OCI-LY3 (cell line): ENCODE data around the gene HDHD2.

Experiments
- H2AFZ ChIP-seq: fragments of 200-600, 300-600 bp; shearing (Covaris generic); 2 replicates; pipeline ENCODE4 v1.6.0; 2014; ENCODE audit warnings: antibody characterized with exemption, low read depth, low read length
- H3K27ac ChIP-seq: fragments of 200-600, 300-600 bp; sonication (generic); 2 replicates; pipeline ENCODE4 v1.5.1; 2014; ENCODE audit warnings: mild to moderate bottlenecking, low read length, moderate library complexity, mixed read lengths
- H3K27me3 ChIP-seq: fragments of 200-600, 300-600 bp; sonication (generic); 2 replicates; pipeline ENCODE4 v1.6.1; 2014; ENCODE audit warnings: low read depth, low read length, mixed read lengths
- H3K36me3 ChIP-seq: fragments of 200-600, 300-600 bp; sonication (generic); replicated peaks from 2 replicates; pipeline ENCODE3; 2014; ENCODE audit warnings: low read depth, low read length, mixed read lengths
- H3K4me1 ChIP-seq: fragments of 300-600, 200-600 bp; sonication (generic); 2 replicates; pipeline ENCODE4 v1.6.1; 2014; ENCODE audit warnings: low read length, mixed read lengths
- H3K4me2 ChIP-seq: fragments of 200-600, 300-600 bp; sonication (generic); 2 replicates; pipeline ENCODE4 v1.6.1; 2014; ENCODE audit warnings: low read length, mixed read lengths
- H3K4me3 ChIP-seq: fragments of 300-600, 200-600 bp; sonication (generic); 2 replicates; pipeline ENCODE4 v1.5.1; 2014; ENCODE audit warnings: antibody characterized with exemption, mild to moderate bottlenecking, low read length, moderate library complexity
- H3K79me2 ChIP-seq: fragments of 300-600, 200-600 bp; shearing (Covaris generic); 2 replicates; pipeline ENCODE4 v1.6.1; 2014; ENCODE audit warnings: mild to moderate bottlenecking, low read length, mixed read lengths
- H3K9ac ChIP-seq: fragments of 300-600, 200-600 bp; shearing (Covaris generic); 2 replicates; pipeline ENCODE4 v1.6.0; 2014; ENCODE audit warnings: mild to moderate bottlenecking, low read length, moderate library complexity
- H3K9me3 ChIP-seq: fragments of 200-600, 300-600 bp; shearing (Covaris generic); 2 replicates; pipeline ENCODE4 v1.6.1; 2014; ENCODE audit warnings: low read length, mixed read lengths; ENCODE audit not compliant: insufficient read depth
- H4K20me1 ChIP-seq: fragments of 200-600, 300-600 bp; sonication (generic); 2 replicates; pipeline ENCODE4 v1.6.1; 2016; ENCODE audit warnings: low read length, mixed read lengths; ENCODE audit not compliant: insufficient read depth
- EZH2phosphoT487 ChIP-seq: fragments of 200-600 bp; shearing (Covaris generic); IDR thresholded peaks from 2 replicates; pipeline ENCODE4 v1.6.1; 2018; ENCODE audit warnings: antibody characterized with exemption, mixed run types, low read depth
- TF ChIP-seq, protein P1 (sequence below): fragments of 200-600, 300-600 bp; sonication (generic); IDR thresholded peaks from 2 replicates; pipeline ENCODE4 v1.5.1; 2014; ENCODE audit warnings: antibody characterized with exemption, low read length, low read depth

Gene HDHD2

DNA sequence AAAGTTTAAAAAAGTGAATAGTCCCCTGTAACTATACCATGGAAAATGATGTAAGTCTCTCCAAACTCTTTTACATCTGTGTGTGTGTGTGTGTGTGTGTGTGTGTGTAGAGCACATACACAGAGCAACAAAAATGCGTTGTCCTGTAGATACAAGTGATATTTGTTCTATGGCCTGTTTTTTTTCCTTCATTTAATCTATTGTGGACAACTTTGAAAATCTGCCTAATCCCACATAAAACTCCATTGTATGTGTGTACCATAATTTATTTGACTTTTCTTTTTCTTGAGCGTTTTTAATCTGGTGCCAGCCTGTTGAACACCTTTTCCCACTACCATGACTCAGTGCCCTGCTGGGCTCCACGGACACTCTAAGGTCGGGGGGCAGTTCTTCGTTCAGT lies 62.6 kb downstream of the HDHD2 start:
- H3K27me3 ChIP-seq, result no peaks in the 10 kb centered on the region
- H3K4me1 ChIP-seq, result no peaks in the 10 kb centered on the region
- H3K36me3 ChIP-seq, result no peaks in the 10 kb centered on the region
- H4K20me1 ChIP-seq, result no peaks in the 10 kb centered on the region
- H3K9me3 ChIP-seq, result no peaks in the 10 kb centered on the region
- no peak overlapping the region for H3K27ac ChIP-seq
- TF ChIP-seq, protein P1, sequence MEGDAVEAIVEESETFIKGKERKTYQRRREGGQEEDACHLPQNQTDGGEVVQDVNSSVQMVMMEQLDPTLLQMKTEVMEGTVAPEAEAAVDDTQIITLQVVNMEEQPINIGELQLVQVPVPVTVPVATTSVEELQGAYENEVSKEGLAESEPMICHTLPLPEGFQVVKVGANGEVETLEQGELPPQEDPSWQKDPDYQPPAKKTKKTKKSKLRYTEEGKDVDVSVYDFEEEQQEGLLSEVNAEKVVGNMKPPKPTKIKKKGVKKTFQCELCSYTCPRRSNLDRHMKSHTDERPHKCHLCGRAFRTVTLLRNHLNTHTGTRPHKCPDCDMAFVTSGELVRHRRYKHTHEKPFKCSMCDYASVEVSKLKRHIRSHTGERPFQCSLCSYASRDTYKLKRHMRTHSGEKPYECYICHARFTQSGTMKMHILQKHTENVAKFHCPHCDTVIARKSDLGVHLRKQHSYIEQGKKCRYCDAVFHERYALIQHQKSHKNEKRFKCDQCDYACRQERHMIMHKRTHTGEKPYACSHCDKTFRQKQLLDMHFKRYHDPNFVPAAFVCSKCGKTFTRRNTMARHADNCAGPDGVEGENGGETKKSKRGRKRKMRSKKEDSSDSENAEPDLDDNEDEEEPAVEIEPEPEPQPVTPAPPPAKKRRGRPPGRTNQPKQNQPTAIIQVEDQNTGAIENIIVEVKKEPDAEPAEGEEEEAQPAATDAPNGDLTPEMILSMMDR, result no peak
- no peak for TF ChIP-seq EZH2phosphoT487
- no peak overlapping the region for H2AFZ ChIP-seq
- no peaks in the 10 kb centered on the region for H3K79me2 ChIP-seq
- no peak overlapping the region for H3K4me3 ChIP-seq
- H3K9ac ChIP-seq, result no peak overlapping the region
- no peak overlapping the region for H3K4me2 ChIP-seq

DNA sequence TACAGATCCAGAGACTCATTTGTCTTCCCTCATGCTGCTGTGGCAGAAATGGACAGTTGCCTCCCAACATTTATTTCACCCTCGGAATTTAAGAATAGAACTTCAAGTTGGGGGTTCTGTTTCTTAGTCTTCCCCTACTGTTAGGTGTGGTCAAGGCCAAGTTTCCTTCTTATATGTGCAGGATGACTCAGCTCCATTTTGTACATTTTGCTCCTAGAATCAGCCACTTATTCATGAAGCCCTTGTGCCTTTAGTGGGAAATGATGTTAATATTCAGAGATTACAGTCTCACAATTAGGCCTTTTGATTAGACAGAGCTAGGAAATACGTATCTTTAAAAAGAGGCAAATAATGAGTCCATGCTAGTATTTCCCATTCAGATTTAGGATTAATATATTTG lies 68.7 kb downstream of the HDHD2 start:
- no peaks in the 10 kb centered on the region for H4K20me1 ChIP-seq
- H3K4me3 ChIP-seq, result no peak overlapping the region
- H2AFZ ChIP-seq, result no peak overlapping the region
- H3K9ac ChIP-seq, result no peak overlapping the region
- H3K27ac ChIP-seq, result no peak overlapping the region
- H3K27me3 ChIP-seq, result no peaks in the 10 kb centered on the region
- no peaks in the 10 kb centered on the region for H3K4me1 ChIP-seq
- no peak overlapping the region for H3K4me2 ChIP-seq
- no peaks in the 10 kb centered on the region for H3K9me3 ChIP-seq
- no peaks in the 10 kb centered on the region for H3K79me2 ChIP-seq
- TF ChIP-seq, protein P1, result no peak
- TF ChIP-seq EZH2phosphoT487, result no peak
- H3K36me3 ChIP-seq, result no peaks in the 10 kb centered on the region

DNA sequence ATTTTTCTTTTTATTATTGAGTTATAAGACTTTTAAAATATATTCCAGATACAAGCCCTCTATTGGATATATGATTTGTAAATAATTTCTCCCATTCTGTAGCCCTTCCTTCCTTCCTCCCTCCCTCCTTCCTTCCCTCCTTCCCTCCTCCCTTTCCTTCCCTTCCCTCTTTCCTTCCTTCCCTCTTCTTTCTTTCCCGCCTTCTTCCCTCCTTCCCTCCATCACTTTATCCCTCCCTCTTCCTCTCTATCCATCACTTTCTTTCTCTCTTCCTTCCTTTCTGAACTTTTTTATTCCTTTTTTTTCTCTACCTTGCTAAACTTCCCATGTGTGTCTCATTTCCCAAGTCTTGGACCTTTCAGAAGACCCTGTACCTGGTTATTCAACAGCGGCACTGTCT lies 69.4 kb downstream of the HDHD2 start:
- Histone ChIP-seq H3K9ac (no peak overlapping the region), H3K79me2 (no peaks in the 10 kb centered on the region), H3K27me3 (no peaks in the 10 kb centered on the region), H3K27ac (no peak overlapping the region), H3K4me2 (no peak overlapping the region), H3K9me3 (no peaks in the 10 kb centered on the region), H3K4me3 (no peak overlapping the region), H4K20me1 (no peaks in the 10 kb centered on the region), H3K4me1 (no peaks in the 10 kb centered on the region), H2AFZ (no peak overlapping the region), H3K36me3 (no peaks in the 10 kb centered on the region)
- no peak for TF ChIP-seq EZH2phosphoT487
- TF ChIP-seq, protein P1, result no peak

DNA sequence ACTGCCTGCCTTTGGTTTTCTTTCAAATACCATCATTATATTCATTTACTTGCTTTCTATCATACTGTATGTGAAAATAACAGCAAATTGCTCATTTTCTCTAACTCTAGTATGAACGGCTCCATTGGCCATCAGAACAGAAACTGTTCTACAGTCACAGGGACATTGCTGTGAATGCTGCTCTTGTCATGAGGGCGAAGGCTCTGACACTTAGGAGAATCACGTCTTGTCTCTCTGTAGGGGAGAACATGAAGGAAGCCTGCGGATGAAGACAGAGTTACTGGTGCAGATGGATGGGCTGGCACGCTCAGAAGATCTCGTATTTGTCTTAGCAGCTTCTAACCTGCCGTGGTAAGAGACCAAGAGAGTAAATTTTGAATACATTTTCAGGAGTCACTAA lies 73.2 kb downstream of the HDHD2 start:
- H3K79me2 ChIP-seq, result no peaks in the 10 kb centered on the region
- no peak overlapping the region for H3K9ac ChIP-seq
- no peaks in the 10 kb centered on the region for H3K36me3 ChIP-seq
- H4K20me1 ChIP-seq, result no peaks in the 10 kb centered on the region
- H3K27me3 ChIP-seq, result no peaks in the 10 kb centered on the region
- no peak overlapping the region for H3K4me3 ChIP-seq
- H3K4me2 ChIP-seq, result no peak overlapping the region
- no peak for TF ChIP-seq EZH2phosphoT487
- TF ChIP-seq, protein P1, result no peak
- no peaks in the 10 kb centered on the region for H3K4me1 ChIP-seq
- no peak overlapping the region for H3K27ac ChIP-seq
- no peak overlapping the region for H2AFZ ChIP-seq
- H3K9me3 ChIP-seq, result no peaks in the 10 kb centered on the region
